Heart right ventricle (tissue), 16 donors: ENCODE results near the gene PELI3. TPM values are rescaled to one million over a fixed set of nuclear protein-coding genes. Genes with fewer than 3 reads are reported as not detected.

Experiments used
- ATAC-seq, 8 donors: fragments of 200-7000 bp; cut with Tn5 transposase; one replicate each; pipeline ENCODE4 v1.9.1; 2020; ENCODE audit warnings: mild to moderate bottlenecking in 8 of 8, moderate library complexity in 8 of 8, moderate number of reproducible peaks in 1 of 8
- DNase-seq, 2 donors: peaks; one replicate each; pipeline ENCODE4 v3.0.0-alpha.2; 2020
- H3K27ac ChIP-seq, 10 donors: fragments of 200-600 bp; sonication (generic) in 2 of 10; one replicate each; pipeline versions ENCODE4 v1.5.0 to v1.8.0; 2020 to 2022; ENCODE audit warnings: mild to moderate bottlenecking in 3 of 10
- H3K27me3 ChIP-seq, 7 donors: fragments of 200-600 bp; one replicate each; pipeline ENCODE4 v1.8.0; 2021 to 2022; ENCODE audit warnings: mild to moderate bottlenecking in 2 of 7
- H3K36me3 ChIP-seq, 9 donors: fragments of 200-600 bp; sonication (generic) in 1 of 9; one replicate each; pipeline versions ENCODE4 v1.5.0 to v1.8.0; 2020 to 2022; ENCODE audit warnings: mild to moderate bottlenecking in 2 of 9
- H3K4me1 ChIP-seq, 9 donors: fragments of 200-600 bp; sonication (generic) in 1 of 9; one replicate each; pipeline versions ENCODE4 v1.5.0 to v1.8.0; 2020 to 2022; ENCODE audit warnings: mild to moderate bottlenecking in 4 of 9
- H3K4me3 ChIP-seq, 10 donors: fragments of 200-600 bp; sonication (generic) in 2 of 10; one replicate each; pipeline versions ENCODE4 v1.5.0 to v1.8.0; 2020 to 2022; ENCODE audit warnings: mild to moderate bottlenecking in 7 of 10, moderate library complexity in 2 of 10
- H3K9me3 ChIP-seq, 11 donors: fragments of 200-600 bp in 10 of 11; sonication (generic) in 2 of 11; one replicate each; pipeline versions ENCODE4 v1.5.0 to v1.8.0; 2013 to 2022; ENCODE audit warnings: mild to moderate bottlenecking in 2 of 11, control low read depth in 1 of 11, moderate library complexity in 1 of 11
- CTCF ChIP-seq, 9 donors: fragments of 200-600 bp; sonication (generic) in 2 of 9; IDR thresholded peaks; one replicate each; pipeline versions ENCODE4 v1.5.0 to v1.8.0; 2021 to 2022; ENCODE audit warnings: antibody characterized with exemption in 9 of 9, mild to moderate bottlenecking in 5 of 9, moderate library complexity in 1 of 9
- WGBS, 2 donors: extraction: QIAGEN DNeasy Blood & Tissue Kit; methylation state at CpG; one replicate each; pipeline ENCODE4 v1.1.7; 2013; ENCODE audit warnings: inconsistent platforms in 1 of 2; 5-methylcytosine and 5-hydroxymethylcytosine counted together
- intact Hi-C, 10 donors: fragments of 100-400 bp; cut with DNase I; formaldehyde crosslinking; loops; one replicate each; pipeline versions ENCODE4 v1.11.1 to v1.14.2; 2022
- polyA plus RNA-seq, 2 donors: library from polyadenylated mRNA; stranded (reverse); fragments of 200-250 nt; gene quantifications; one replicate each; pipeline ENCODE4 v1.2.3, GENCODE V29; 2013
- total RNA-seq, 10 donors: library from RNA; stranded (reverse); fragmentation: NEBNext Ultra II Directional in 3 of 10; extraction: Animal tissue kit (Norgen Biotek cat#: 25700) in 3 of 10; gene quantifications; one replicate each; pipeline versions ENCODE4 v1.2.1 to v1.2.4, GENCODE V29; 2021 to 2023
- donor health status: Arrhythmogenic right ventricular cardiomyopathy.
- donor health status: ischemic (EF 13 %, LVEDD 7.1; RV severe dilation, severe dysfunction).
- donor health status: healthy with polysubstance abuse.
- donor health status: DM: no; HTN: yes; CAD: no.
- donor health status: DM: no; HTN: no; CAD: no.
- donor health status: ischemic (EF 25% LVEDD 6.9; RV normal size, moderate dysfunction).
- donor health status: ischemic (EF 25% LVEDD 5.7; RV mildly dilated, moderate dysfunction).
- donor health status: healthy.
- donor health status: DM: yes; HTN: yes; CAD: no.
- donor health status: Ischemic cardiomyopathy.
- donor health status: ischemic (EF 35%, LVEDD 5.7; RV mildly dilated, moderate dysfunction).
- donor health status: nonischemic (EF 11% LVEDD 7.7; RV severe dilation, severe dysfunction).
- donor health status: DM: yes; HTN: yes; CAD: no.
- donor health status: PGD.
- donor health status: ischemic (EF 29% LVEDD 5.4; RV normal size, mild dysfunction).
- donor health status: nonischemic (EF 23%, LVEDD 6.1; RV moderate dilation, normal function).

PELI3 gene
- total and polyA plus RNA-seq, 12 donors: 3.5 to 10.9 (median 6.5) TPM

DNA sequence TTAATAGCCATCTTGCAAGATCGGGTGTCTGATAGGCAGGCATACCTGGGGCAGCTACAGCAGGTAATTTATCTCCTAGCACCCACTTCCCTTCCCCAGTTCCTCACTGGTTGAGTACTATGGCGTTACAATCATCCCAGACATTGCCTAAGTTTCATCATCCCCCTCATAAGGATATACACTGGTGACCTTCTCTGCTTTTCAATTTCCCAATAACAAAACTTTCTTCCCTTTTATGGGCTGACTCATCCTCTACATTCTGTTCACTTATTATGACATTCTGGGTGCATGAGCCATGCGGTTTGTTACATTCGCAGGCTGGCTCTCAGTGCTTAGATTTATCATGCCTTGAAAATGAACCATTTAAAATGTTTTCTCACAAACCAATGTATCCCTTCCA, 23.1 kb upstream of the PELI3 start:
- ATAC-seq: no peak
- H3K4me1 ChIP-seq: peaks cover 0 to 9% (median 0%) of the 10 kb centered on the region in 9 donors
- no peaks in the 10 kb centered on the region for H3K27me3 ChIP-seq
- intact Hi-C loops: no loop called here
- H3K36me3 ChIP-seq: no peaks in the 10 kb centered on the region
- peaks cover 0 to 14% (median 9%) of the 10 kb centered on the region in 11 donors for H3K9me3 ChIP-seq
- DNase-seq: no peak
- 85 to 86% methylated on average over 4 of the region's 4 CpGs for WGBS, 2 donors
- H3K4me3 ChIP-seq: no peak overlapping the region
- no peak for TF ChIP-seq CTCF (IDR thresholded peaks at IDR 0.05)
- H3K27ac ChIP-seq: no peak overlapping the region

- intact Hi-C loops: no loop called here
- DNase-seq (no peak), ATAC-seq (no peak)
- H3K4me1 ChIP-seq: peaks cover 0 to 9% (median 0%) of the 10 kb centered on the region in 9 donors
- H3K4me3 ChIP-seq: no peak overlapping the region
- H3K27ac ChIP-seq: no peak overlapping the region
- TF ChIP-seq CTCF (IDR thresholded peaks at IDR 0.05): no peak
- no peaks in the 10 kb centered on the region for H3K36me3 ChIP-seq
- no peaks in the 10 kb centered on the region for H3K27me3 ChIP-seq
- peaks cover 0 to 14% (median 9%) of the 10 kb centered on the region in 11 donors for H3K9me3 ChIP-seq
Observed at GRCh38 chr11:66447012-66447411, 19.7 kb upstream of the PELI3 start.

GRCh38 chr11:66448523-66448922, 18.2 kb upstream of the PELI3 start:
- TF ChIP-seq CTCF (IDR thresholded peaks at IDR 0.05): no peak
- H3K4me1 ChIP-seq: peaks cover 0 to 9% (median 0%) of the 10 kb centered on the region in 9 donors
- intact Hi-C loops: no loop called here
- ATAC-seq (no peak), DNase-seq (no peak)
- H3K27me3 ChIP-seq: no peaks in the 10 kb centered on the region
- WGBS, 2 donors: 74 to 76% methylated on average over 4 of the region's 4 CpGs
- H3K9me3 ChIP-seq: peaks cover 0 to 8% (median 3%) of the 10 kb centered on the region in 11 donors
- H3K36me3 ChIP-seq: no peaks in the 10 kb centered on the region
- H3K4me3 ChIP-seq: no peak overlapping the region
- H3K27ac ChIP-seq: no peak overlapping the region

DNA sequence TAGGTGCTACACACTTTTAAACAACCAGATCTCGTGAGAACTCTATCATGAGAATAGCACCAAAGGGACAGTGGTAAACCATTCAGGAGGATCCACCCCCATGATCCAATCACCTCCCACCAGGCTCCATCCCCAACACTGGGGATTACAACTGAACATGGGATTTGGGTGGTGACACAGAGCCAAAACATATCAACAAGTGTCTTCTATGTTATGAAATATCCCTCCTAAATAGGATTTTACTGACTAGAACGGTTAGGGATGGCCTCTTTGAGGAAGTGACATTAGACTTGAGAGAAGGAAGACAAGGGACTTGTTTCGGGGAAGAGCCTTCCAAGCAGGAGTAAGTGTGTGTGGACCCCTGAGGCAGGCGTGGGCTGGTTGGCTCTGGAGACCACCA, 16.1 kb upstream of the PELI3 start:
- peaks cover 0 to 6% (median 0%) of the 10 kb centered on the region in 7 donors for H3K27me3 ChIP-seq
- no peak for DNase-seq
- H3K4me1 ChIP-seq: no peaks in the 10 kb centered on the region
- no peaks in the 10 kb centered on the region for H3K9me3 ChIP-seq
- no peak overlapping the region for H3K27ac ChIP-seq
- H3K36me3 ChIP-seq: no peaks in the 10 kb centered on the region
- ATAC-seq: no peak
- WGBS, 2 donors: 58 to 62% methylated on average over 4 of the region's 4 CpGs
- intact Hi-C loops: no loop called here
- no peak overlapping the region for H3K4me3 ChIP-seq
- TF ChIP-seq CTCF (IDR thresholded peaks at IDR 0.05): no peak
